Measurements from ENCODE around the gene FAM13B.

- TF ChIP-seq CTCF (IDR thresholded peaks at IDR 0.05) (no peak), POLR2A (IDR thresholded peaks at IDR 0.05) (no peak)
These were observed 109.0 kb downstream of the FAM13B start for GRCh38 chr5:137923856-137924255.

Measured in Peyer's patch (tissue), 4 donors.